ENCODE results near the gene PBX4.

DNA sequence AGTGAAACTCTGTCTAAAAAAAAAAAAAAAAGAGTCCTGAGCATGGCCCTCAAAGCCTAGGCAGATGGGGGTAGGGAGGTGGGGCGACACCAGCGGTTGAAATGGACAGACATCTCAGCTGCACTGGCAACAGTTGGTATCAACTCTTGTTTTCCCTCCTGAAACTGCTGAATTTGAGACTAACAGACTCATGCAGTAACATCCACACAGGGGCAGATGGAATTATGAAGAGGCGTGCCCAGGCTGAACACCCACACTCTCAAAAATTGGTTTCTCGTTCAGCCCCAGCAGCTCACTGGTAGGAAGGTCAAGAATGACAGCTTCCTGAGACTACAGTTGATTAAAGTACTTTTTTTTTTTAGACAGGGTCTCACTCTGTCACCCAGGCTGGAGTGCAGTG lies 24.1 kb downstream of the PBX4 start:
- TF ChIP-seq, protein P1, sequence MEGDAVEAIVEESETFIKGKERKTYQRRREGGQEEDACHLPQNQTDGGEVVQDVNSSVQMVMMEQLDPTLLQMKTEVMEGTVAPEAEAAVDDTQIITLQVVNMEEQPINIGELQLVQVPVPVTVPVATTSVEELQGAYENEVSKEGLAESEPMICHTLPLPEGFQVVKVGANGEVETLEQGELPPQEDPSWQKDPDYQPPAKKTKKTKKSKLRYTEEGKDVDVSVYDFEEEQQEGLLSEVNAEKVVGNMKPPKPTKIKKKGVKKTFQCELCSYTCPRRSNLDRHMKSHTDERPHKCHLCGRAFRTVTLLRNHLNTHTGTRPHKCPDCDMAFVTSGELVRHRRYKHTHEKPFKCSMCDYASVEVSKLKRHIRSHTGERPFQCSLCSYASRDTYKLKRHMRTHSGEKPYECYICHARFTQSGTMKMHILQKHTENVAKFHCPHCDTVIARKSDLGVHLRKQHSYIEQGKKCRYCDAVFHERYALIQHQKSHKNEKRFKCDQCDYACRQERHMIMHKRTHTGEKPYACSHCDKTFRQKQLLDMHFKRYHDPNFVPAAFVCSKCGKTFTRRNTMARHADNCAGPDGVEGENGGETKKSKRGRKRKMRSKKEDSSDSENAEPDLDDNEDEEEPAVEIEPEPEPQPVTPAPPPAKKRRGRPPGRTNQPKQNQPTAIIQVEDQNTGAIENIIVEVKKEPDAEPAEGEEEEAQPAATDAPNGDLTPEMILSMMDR (IDR thresholded peaks at IDR 0.05): no peak
- TF ChIP-seq POLR2A (IDR thresholded peaks at IDR 0.05): no peak
